Measurements from ENCODE around the gene SPTBN4.

Gene SPTBN4

GRCh38 chr19:40442328-40443130 is 24.3 kb upstream of the SPTBN4 start (continued):
- TF ChIP-seq, protein P1, sequence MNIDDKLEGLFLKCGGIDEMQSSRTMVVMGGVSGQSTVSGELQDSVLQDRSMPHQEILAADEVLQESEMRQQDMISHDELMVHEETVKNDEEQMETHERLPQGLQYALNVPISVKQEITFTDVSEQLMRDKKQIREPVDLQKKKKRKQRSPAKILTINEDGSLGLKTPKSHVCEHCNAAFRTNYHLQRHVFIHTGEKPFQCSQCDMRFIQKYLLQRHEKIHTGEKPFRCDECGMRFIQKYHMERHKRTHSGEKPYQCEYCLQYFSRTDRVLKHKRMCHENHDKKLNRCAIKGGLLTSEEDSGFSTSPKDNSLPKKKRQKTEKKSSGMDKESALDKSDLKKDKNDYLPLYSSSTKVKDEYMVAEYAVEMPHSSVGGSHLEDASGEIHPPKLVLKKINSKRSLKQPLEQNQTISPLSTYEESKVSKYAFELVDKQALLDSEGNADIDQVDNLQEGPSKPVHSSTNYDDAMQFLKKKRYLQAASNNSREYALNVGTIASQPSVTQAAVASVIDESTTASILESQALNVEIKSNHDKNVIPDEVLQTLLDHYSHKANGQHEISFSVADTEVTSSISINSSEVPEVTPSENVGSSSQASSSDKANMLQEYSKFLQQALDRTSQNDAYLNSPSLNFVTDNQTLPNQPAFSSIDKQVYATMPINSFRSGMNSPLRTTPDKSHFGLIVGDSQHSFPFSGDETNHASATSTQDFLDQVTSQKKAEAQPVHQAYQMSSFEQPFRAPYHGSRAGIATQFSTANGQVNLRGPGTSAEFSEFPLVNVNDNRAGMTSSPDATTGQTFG (tag by site-specific recombination; IDR thresholded peaks at IDR 0.05; ENCODE audit: borderline replicate concordance), result no peak
- TF ChIP-seq ZFP69B (tag by site-specific recombination; IDR thresholded peaks at IDR 0.05) (peak; percentile 70), ZFP3 (tag by site-specific recombination; IDR thresholded peaks at IDR 0.05; ENCODE audit: low read depth) (no peak), ZSCAN30 (tag by site-specific recombination; IDR thresholded peaks at IDR 0.05) (peak; percentile 84), ZNF362 (tag by site-specific recombination; IDR thresholded peaks at IDR 0.05) (no peak), ZNF785 (tag by site-specific recombination; IDR thresholded peaks at IDR 0.05) (no peak), ZSCAN4 (tag by site-specific recombination; IDR thresholded peaks at IDR 0.05) (no peak), ZNF776 (tag by site-specific recombination; IDR thresholded peaks at IDR 0.05; ENCODE audit: borderline replicate concordance) (no peak), ZNF707 (tag by site-specific recombination; IDR thresholded peaks at IDR 0.05) (no peak), GLI2 (tag by site-specific recombination; IDR thresholded peaks at IDR 0.05; ENCODE audit: borderline replicate concordance, low read depth) (no peak), ZNF239 (tag by site-specific recombination; IDR thresholded peaks at IDR 0.05) (no peak), ZNF792 (tag by site-specific recombination; IDR thresholded peaks at IDR 0.05) (no peak), SALL2 (tag by site-specific recombination; IDR thresholded peaks at IDR 0.05; ENCODE audit: borderline replicate concordance) (no peak), ZNF670 (tag by site-specific recombination; IDR thresholded peaks at IDR 0.05; ENCODE audit: low read depth) (no peak), ZNF132 (tag by site-specific recombination; IDR thresholded peaks at IDR 0.05; ENCODE audit: borderline replicate concordance) (no peak), ZNF274 (IDR thresholded peaks at IDR 0.05; ENCODE audit: low read length) (no peak), ZNF274 (tag by site-specific recombination; IDR thresholded peaks at IDR 0.05; ENCODE audit: borderline replicate concordance) (no peak), REPIN1 (tag by site-specific recombination; IDR thresholded peaks at IDR 0.05; ENCODE audit: low read depth) (0 out of 2 replicates have a peak, but pooled peaks have one; percentile 79), SCRT1 (tag by site-specific recombination; IDR thresholded peaks at IDR 0.05; ENCODE audit: borderline replicate concordance) (no peak), ZBTB17 (tag by site-specific recombination; IDR thresholded peaks at IDR 0.05) (peak; percentile 83), OSR2 (tag by site-specific recombination; IDR thresholded peaks at IDR 0.05) (peak; percentile 91), ZNF623 (tag by site-specific recombination; IDR thresholded peaks at IDR 0.05) (peak; percentile 21; the same call in 1 of the 2 replicates), ZNF654 (tag by site-specific recombination; IDR thresholded peaks at IDR 0.05; ENCODE audit: low read depth) (no peak), SP2 (tag by site-specific recombination; IDR thresholded peaks at IDR 0.05) (no peak), ZNF521 (tag by site-specific recombination; IDR thresholded peaks at IDR 0.05) (no peak), ZNF221 (tag by site-specific recombination; IDR thresholded peaks at IDR 0.05; ENCODE audit: borderline replicate concordance) (no peak), ZNF18 (tag by site-specific recombination; IDR thresholded peaks at IDR 0.05) (no peak)
- TF ChIP-seq, protein P2, sequence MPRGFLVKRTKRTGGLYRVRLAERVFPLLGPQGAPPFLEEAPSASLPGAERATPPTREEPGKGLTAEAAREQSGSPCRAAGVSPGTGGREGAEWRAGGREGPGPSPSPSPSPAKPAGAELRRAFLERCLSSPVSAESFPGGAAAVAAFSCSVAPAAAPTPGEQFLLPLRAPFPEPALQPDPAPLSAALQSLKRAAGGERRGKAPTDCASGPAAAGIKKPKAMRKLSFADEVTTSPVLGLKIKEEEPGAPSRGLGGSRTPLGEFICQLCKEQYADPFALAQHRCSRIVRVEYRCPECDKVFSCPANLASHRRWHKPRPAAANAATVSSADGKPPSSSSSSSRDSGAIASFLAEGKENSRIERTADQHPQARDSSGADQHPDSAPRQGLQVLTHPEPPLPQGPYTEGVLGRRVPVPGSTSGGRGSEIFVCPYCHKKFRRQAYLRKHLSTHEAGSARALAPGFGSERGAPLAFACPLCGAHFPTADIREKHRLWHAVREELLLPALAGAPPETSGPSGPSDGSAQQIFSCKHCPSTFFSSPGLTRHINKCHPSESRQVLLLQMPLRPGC (tag by site-specific recombination; IDR thresholded peaks at IDR 0.05), result no peak
- TF ChIP-seq, protein P3, sequence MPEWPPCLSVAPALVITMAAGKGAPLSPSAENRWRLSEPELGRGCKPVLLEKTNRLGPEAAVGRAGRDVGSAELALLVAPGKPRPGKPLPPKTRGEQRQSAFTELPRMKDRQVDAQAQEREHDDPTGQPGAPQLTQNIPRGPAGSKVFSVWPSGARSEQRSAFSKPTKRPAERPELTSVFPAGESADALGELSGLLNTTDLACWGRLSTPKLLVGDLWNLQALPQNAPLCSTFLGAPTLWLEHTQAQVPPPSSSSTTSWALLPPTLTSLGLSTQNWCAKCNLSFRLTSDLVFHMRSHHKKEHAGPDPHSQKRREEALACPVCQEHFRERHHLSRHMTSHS (tag by site-specific recombination; IDR thresholded peaks at IDR 0.05), result no peak

Data from HEK293 (cell line).